Measurements from ENCODE around the gene PTPRN2.
A peak's percentile ranks its signal among the peaks of the same experiment; 100 is the strongest.
"Not testable (repeated sequence)": the region's sequence is repeated elsewhere in the genome, so short reads cannot be mapped to it uniquely, and the experiment has no call there.

Gene PTPRN2

GRCh38 chr7:158407581-158408317, 179.9 kb downstream of the PTPRN2 start:
- H3K27me3 ChIP-seq (ENCODE audit: control insufficient read depth in 2 of 2, insufficient read depth in 2 of 2, low read length in 2 of 2): no peaks in the 10 kb centered on the region
- no peak overlapping the region for H3K27ac ChIP-seq (ENCODE audit: low read depth in 2 of 2, low read length in 2 of 2)
- no peaks in the 10 kb centered on the region for H3K36me3 ChIP-seq (ENCODE audit: control insufficient read depth in 2 of 2, insufficient read depth in 2 of 2, low read length in 2 of 2)

GRCh38 chr7:158406801-158407200, 180.8 kb downstream of the PTPRN2 start:
- Histone ChIP-seq H3K27me3 (ENCODE audit: control insufficient read depth in 2 of 2, insufficient read depth in 2 of 2, low read length in 2 of 2) (no peaks in the 10 kb centered on the region), H3K27ac (ENCODE audit: low read depth in 2 of 2, low read length in 2 of 2) (peak overlapping the region in 1 of 2 donors; percentile 1), H3K9me3 (ENCODE audit: control insufficient read depth in 2 of 2, low read length in 2 of 2) (no peaks in the 10 kb centered on the region), H3K4me1 (ENCODE audit: control insufficient read depth in 2 of 2, insufficient read depth in 2 of 2, low read length in 2 of 2) (peaks cover 12 to 19% of the 10 kb centered on the region in 2 donors), H3K9ac (ENCODE audit: low read depth in 1 of 2, low read length in 2 of 2) (no peak overlapping the region), H3K36me3 (ENCODE audit: control insufficient read depth in 2 of 2, insufficient read depth in 2 of 2, low read length in 2 of 2) (no peaks in the 10 kb centered on the region), H3K4me3 (ENCODE audit: low read length in 2 of 2) (peak overlapping the region in 1 of 2 donors; percentile 20)

More at GRCh38 chr7:158407581-158408317, 179.9 kb downstream of the PTPRN2 start:
- H3K9ac ChIP-seq (ENCODE audit: low read depth in 1 of 2, low read length in 2 of 2): no peak overlapping the region
- no peaks in the 10 kb centered on the region for H3K9me3 ChIP-seq (ENCODE audit: control insufficient read depth in 2 of 2, low read length in 2 of 2)
- H3K4me1 ChIP-seq (ENCODE audit: control insufficient read depth in 2 of 2, insufficient read depth in 2 of 2, low read length in 2 of 2): peaks cover 12 to 19% of the 10 kb centered on the region in 2 donors
- no peak overlapping the region for H3K4me3 ChIP-seq (ENCODE audit: low read length in 2 of 2)

DNA sequence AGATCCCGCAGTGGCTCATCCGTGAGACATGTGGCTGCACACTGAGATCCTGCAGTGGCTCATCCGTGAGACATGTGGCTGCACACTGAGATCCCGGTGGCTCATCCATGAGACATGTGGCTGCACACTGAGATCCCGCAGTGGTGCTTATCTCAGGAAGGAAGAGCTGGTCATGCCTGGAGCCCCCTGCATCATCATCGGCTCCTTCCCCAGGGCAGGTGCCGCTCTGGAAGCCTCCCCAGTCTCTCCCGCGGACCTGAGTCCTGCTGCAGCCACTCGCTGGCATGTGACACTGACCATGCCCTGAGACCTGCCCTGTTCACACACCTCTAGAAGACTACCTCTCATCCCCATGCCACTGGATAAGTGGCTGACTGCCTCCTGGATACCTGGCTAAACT, 181.3 kb downstream of the PTPRN2 start:
- H3K9ac ChIP-seq (ENCODE audit: low read depth in 1 of 2, low read length in 2 of 2): no peak overlapping the region
- H3K9me3 ChIP-seq (ENCODE audit: control insufficient read depth in 2 of 2, low read length in 2 of 2): no peaks in the 10 kb centered on the region
- no peaks in the 10 kb centered on the region for H3K27me3 ChIP-seq (ENCODE audit: control insufficient read depth in 2 of 2, insufficient read depth in 2 of 2, low read length in 2 of 2)
- H3K36me3 ChIP-seq (ENCODE audit: control insufficient read depth in 2 of 2, insufficient read depth in 2 of 2, low read length in 2 of 2): no peaks in the 10 kb centered on the region
- peak overlapping the region in 1 of 2 donors; percentile 1 for H3K27ac ChIP-seq (ENCODE audit: low read depth in 2 of 2, low read length in 2 of 2)
- H3K4me1 ChIP-seq (ENCODE audit: control insufficient read depth in 2 of 2, insufficient read depth in 2 of 2, low read length in 2 of 2): peaks cover 12 to 19% of the 10 kb centered on the region in 2 donors
- peak overlapping the region in 1 of 2 donors; percentile 20 for H3K4me3 ChIP-seq (ENCODE audit: low read length in 2 of 2)

DNA sequence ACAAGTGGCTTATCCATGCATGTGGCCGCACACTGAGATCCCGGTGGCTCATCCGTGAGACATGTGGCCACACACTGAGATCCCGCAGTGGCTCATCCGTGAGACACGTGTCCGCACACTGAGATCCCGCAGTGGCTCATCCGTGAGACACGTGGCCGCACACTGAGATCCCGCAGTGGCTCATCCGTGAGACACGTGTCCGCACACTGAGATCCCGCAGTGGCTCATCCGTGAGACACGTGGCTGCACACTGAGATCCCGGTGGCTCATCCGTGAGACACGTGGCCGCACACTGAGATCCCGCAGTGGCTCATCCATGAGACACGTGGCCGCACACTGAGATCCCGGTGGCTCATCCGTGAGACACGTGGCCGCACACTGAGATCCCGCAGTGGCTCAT, 181.9 kb downstream of the PTPRN2 start:
- not testable (repeated sequence) for H3K36me3 ChIP-seq (ENCODE audit: control insufficient read depth in 2 of 2, insufficient read depth in 2 of 2, low read length in 2 of 2); H3K27me3 ChIP-seq (ENCODE audit: control insufficient read depth in 2 of 2, insufficient read depth in 2 of 2, low read length in 2 of 2); H3K9me3 ChIP-seq (ENCODE audit: control insufficient read depth in 2 of 2, low read length in 2 of 2); H3K9ac ChIP-seq (ENCODE audit: low read depth in 1 of 2, low read length in 2 of 2); H3K4me3 ChIP-seq (ENCODE audit: low read length in 2 of 2); H3K27ac ChIP-seq (ENCODE audit: low read depth in 2 of 2, low read length in 2 of 2)
- peaks cover 12 to 19% of the 10 kb centered on the region in 2 donors for H3K4me1 ChIP-seq (ENCODE audit: control insufficient read depth in 2 of 2, insufficient read depth in 2 of 2, low read length in 2 of 2)

- Histone ChIP-seq H3K4me3 (ENCODE audit: low read length in 2 of 2) (no peak overlapping the region), H3K4me1 (ENCODE audit: control insufficient read depth in 2 of 2, insufficient read depth in 2 of 2, low read length in 2 of 2) (peaks cover 12 to 19% of the 10 kb centered on the region in 2 donors), H3K9ac (ENCODE audit: low read depth in 1 of 2, low read length in 2 of 2) (no peak overlapping the region), H3K27ac (ENCODE audit: low read depth in 2 of 2, low read length in 2 of 2) (no peak overlapping the region), H3K36me3 (ENCODE audit: control insufficient read depth in 2 of 2, insufficient read depth in 2 of 2, low read length in 2 of 2) (no peaks in the 10 kb centered on the region), H3K9me3 (ENCODE audit: control insufficient read depth in 2 of 2, low read length in 2 of 2) (no peaks in the 10 kb centered on the region), H3K27me3 (ENCODE audit: control insufficient read depth in 2 of 2, insufficient read depth in 2 of 2, low read length in 2 of 2) (no peaks in the 10 kb centered on the region)
Observed at GRCh38 chr7:158405324-158405723, 182.3 kb downstream of the PTPRN2 start.

GRCh38 chr7:158404031-158404761, 183.4 kb downstream of the PTPRN2 start:
- H3K4me3 ChIP-seq (ENCODE audit: low read length in 2 of 2): no peak overlapping the region
- H3K36me3 ChIP-seq (ENCODE audit: control insufficient read depth in 2 of 2, insufficient read depth in 2 of 2, low read length in 2 of 2): no peaks in the 10 kb centered on the region
- H3K27ac ChIP-seq (ENCODE audit: low read depth in 2 of 2, low read length in 2 of 2): no peak overlapping the region
- H3K27me3 ChIP-seq (ENCODE audit: control insufficient read depth in 2 of 2, insufficient read depth in 2 of 2, low read length in 2 of 2): no peaks in the 10 kb centered on the region
- H3K9ac ChIP-seq (ENCODE audit: low read depth in 1 of 2, low read length in 2 of 2): no peak overlapping the region
- no peaks in the 10 kb centered on the region for H3K9me3 ChIP-seq (ENCODE audit: control insufficient read depth in 2 of 2, low read length in 2 of 2)
- H3K4me1 ChIP-seq (ENCODE audit: control insufficient read depth in 2 of 2, insufficient read depth in 2 of 2, low read length in 2 of 2): peaks cover 12 to 19% of the 10 kb centered on the region in 2 donors

- no peaks in the 10 kb centered on the region for H3K36me3 ChIP-seq (ENCODE audit: control insufficient read depth in 2 of 2, insufficient read depth in 2 of 2, low read length in 2 of 2)
- no peak overlapping the region for H3K4me3 ChIP-seq (ENCODE audit: low read length in 2 of 2)
- H3K27ac ChIP-seq (ENCODE audit: low read depth in 2 of 2, low read length in 2 of 2): no peak overlapping the region
- H3K9ac ChIP-seq (ENCODE audit: low read depth in 1 of 2, low read length in 2 of 2): no peak overlapping the region
- peaks cover 12 to 19% of the 10 kb centered on the region in 2 donors for H3K4me1 ChIP-seq (ENCODE audit: control insufficient read depth in 2 of 2, insufficient read depth in 2 of 2, low read length in 2 of 2)
- no peaks in the 10 kb centered on the region for H3K9me3 ChIP-seq (ENCODE audit: control insufficient read depth in 2 of 2, low read length in 2 of 2)
- H3K27me3 ChIP-seq (ENCODE audit: control insufficient read depth in 2 of 2, insufficient read depth in 2 of 2, low read length in 2 of 2): no peaks in the 10 kb centered on the region
Observed at GRCh38 chr7:158403013-158403821, 184.4 kb downstream of the PTPRN2 start.

GRCh38 chr7:158402471-158402870, 185.2 kb downstream of the PTPRN2 start:
- Histone ChIP-seq H3K27me3 (ENCODE audit: control insufficient read depth in 2 of 2, insufficient read depth in 2 of 2, low read length in 2 of 2) (no peaks in the 10 kb centered on the region), H3K9me3 (ENCODE audit: control insufficient read depth in 2 of 2, low read length in 2 of 2) (no peaks in the 10 kb centered on the region), H3K36me3 (ENCODE audit: control insufficient read depth in 2 of 2, insufficient read depth in 2 of 2, low read length in 2 of 2) (no peaks in the 10 kb centered on the region), H3K9ac (ENCODE audit: low read depth in 1 of 2, low read length in 2 of 2) (no peak overlapping the region), H3K4me3 (ENCODE audit: low read length in 2 of 2) (no peak overlapping the region), H3K27ac (ENCODE audit: low read depth in 2 of 2, low read length in 2 of 2) (no peak overlapping the region), H3K4me1 (ENCODE audit: control insufficient read depth in 2 of 2, insufficient read depth in 2 of 2, low read length in 2 of 2) (peaks cover 10 to 14% of the 10 kb centered on the region in 2 donors)

- Histone ChIP-seq H3K9ac (ENCODE audit: low read depth in 1 of 2, low read length in 2 of 2) (no peak overlapping the region), H3K27ac (ENCODE audit: low read depth in 2 of 2, low read length in 2 of 2) (no peak overlapping the region), H3K27me3 (ENCODE audit: control insufficient read depth in 2 of 2, insufficient read depth in 2 of 2, low read length in 2 of 2) (no peaks in the 10 kb centered on the region), H3K9me3 (ENCODE audit: control insufficient read depth in 2 of 2, low read length in 2 of 2) (no peaks in the 10 kb centered on the region), H3K36me3 (ENCODE audit: control insufficient read depth in 2 of 2, insufficient read depth in 2 of 2, low read length in 2 of 2) (no peaks in the 10 kb centered on the region), H3K4me1 (ENCODE audit: control insufficient read depth in 2 of 2, insufficient read depth in 2 of 2, low read length in 2 of 2) (peaks cover 10 to 12% of the 10 kb centered on the region in 2 donors), H3K4me3 (ENCODE audit: low read length in 2 of 2) (no peak overlapping the region)
Observed at GRCh38 chr7:158401826-158402225, 185.8 kb downstream of the PTPRN2 start.

DNA sequence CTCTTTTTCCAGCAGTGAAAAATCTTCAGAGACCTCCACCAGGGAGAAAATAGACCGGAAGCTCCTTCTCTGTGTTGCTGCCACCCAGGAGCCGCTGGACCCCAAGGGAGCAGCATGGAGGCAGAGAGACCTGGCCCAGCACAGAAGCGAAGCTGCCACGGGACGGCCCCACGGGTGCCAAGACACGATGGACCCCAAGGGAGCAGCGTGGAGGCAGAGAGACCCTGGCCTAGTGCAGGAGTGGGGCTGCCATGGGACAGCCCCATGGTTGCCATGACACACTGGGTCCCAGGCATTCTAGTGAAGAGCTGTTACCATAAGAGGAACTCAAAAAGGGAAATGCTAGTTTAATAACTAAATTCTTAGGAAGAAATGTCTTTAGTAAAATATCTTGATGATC, 186.3 kb downstream of the PTPRN2 start:
- Histone ChIP-seq H3K4me1 (ENCODE audit: control insufficient read depth in 2 of 2, insufficient read depth in 2 of 2, low read length in 2 of 2) (peaks cover 10 to 12% of the 10 kb centered on the region in 2 donors), H3K9me3 (ENCODE audit: control insufficient read depth in 2 of 2, low read length in 2 of 2) (no peaks in the 10 kb centered on the region), H3K4me3 (ENCODE audit: low read length in 2 of 2) (no peak overlapping the region), H3K27ac (ENCODE audit: low read depth in 2 of 2, low read length in 2 of 2) (no peak overlapping the region), H3K9ac (ENCODE audit: low read depth in 1 of 2, low read length in 2 of 2) (no peak overlapping the region), H3K27me3 (ENCODE audit: control insufficient read depth in 2 of 2, insufficient read depth in 2 of 2, low read length in 2 of 2) (no peaks in the 10 kb centered on the region), H3K36me3 (ENCODE audit: control insufficient read depth in 2 of 2, insufficient read depth in 2 of 2, low read length in 2 of 2) (no peaks in the 10 kb centered on the region)
